ENCODE measurements around the gene S100A4.

DNA sequence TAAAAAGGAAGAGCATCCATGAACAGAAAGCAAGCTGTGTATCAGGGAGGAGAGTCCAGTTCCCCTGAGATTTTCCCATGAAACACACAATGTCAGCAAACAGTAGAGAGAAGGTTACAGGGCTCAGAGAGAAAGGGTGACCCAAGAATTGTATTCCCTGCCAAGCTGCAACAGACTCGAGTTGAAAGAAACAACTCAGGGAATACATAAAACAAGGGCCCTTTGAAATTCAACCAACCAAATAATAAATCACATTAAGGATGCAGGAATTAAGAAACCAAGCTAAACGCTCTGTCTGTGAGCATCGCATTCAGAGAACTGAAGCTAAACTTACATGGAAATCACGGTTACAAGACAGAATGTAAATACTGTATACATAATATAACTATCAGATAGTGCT, 47.1 kb upstream of the S100A4 start:
- TF ChIP-seq, protein P1, sequence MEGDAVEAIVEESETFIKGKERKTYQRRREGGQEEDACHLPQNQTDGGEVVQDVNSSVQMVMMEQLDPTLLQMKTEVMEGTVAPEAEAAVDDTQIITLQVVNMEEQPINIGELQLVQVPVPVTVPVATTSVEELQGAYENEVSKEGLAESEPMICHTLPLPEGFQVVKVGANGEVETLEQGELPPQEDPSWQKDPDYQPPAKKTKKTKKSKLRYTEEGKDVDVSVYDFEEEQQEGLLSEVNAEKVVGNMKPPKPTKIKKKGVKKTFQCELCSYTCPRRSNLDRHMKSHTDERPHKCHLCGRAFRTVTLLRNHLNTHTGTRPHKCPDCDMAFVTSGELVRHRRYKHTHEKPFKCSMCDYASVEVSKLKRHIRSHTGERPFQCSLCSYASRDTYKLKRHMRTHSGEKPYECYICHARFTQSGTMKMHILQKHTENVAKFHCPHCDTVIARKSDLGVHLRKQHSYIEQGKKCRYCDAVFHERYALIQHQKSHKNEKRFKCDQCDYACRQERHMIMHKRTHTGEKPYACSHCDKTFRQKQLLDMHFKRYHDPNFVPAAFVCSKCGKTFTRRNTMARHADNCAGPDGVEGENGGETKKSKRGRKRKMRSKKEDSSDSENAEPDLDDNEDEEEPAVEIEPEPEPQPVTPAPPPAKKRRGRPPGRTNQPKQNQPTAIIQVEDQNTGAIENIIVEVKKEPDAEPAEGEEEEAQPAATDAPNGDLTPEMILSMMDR (IDR thresholded peaks at IDR 0.05): no peak
- TF ChIP-seq POLR2A (IDR thresholded peaks at IDR 0.05): no peak
